ENCODE measurements around the gene CCNF. TPM values are rescaled to one million over a fixed set of nuclear protein-coding genes. Genes with fewer than 3 reads are reported as not detected.
A peak's percentile ranks its signal among the peaks of the same experiment; 100 is the strongest.

The CCNF gene
- total and polyA plus RNA-seq, 2 of the 8 experiments (the other 6 are each of a cell fraction or from before 2014, with no cell fraction given): 15.4 to 54.3 TPM

- WGBS, 2 experiments (ENCODE audit: extremely low coverage in 1 of 2, insufficient coverage in 1 of 2, insufficient read length in 1 of 2, insufficient replicate concordance in 2 of 2, low coverage in 1 of 2, low lambda C conversion rate in 2 of 2, missing lambda C conversion rate in 1 of 2): 42% methylated on average over 60 of the region's 61 CpGs; no CpG with 5 or more reads in 1 of the 2 experiments
- H2AFZ ChIP-seq (ENCODE audit: low read length): no peak overlapping the region
- peak overlapping the region; percentile 23 to 56 (median 28) for H3K4me3 ChIP-seq (ENCODE audit: extremely low read depth in 1 of 4, insufficient read depth in 2 of 4, low read depth in 3 of 4, low read length in 4 of 4)
- no peak overlapping the region for H3K56ac ChIP-seq (replicated peaks; ENCODE audit: insufficient read length, low read depth, low read length)
- H3K14ac ChIP-seq (ENCODE audit: insufficient read length): no peak overlapping the region
- H4K91ac ChIP-seq (replicated peaks; ENCODE audit: insufficient read length, low read length): peak overlapping the region; percentile 74
- TF ChIP-seq SUZ12 (IDR thresholded peaks at IDR 0.05; ENCODE audit: low read length) (peak; percentile 30), KDM4A (IDR thresholded peaks at IDR 0.05; ENCODE audit: low read depth, low read length, severe bottlenecking) (peak; percentile 51), POLR2A (IDR thresholded peaks at IDR 0.05; ENCODE audit: control extremely low read depth in 1 of 2, low read depth in 2 of 2, low read length in 2 of 2) (no peak), RNF2 (IDR thresholded peaks at IDR 0.05; ENCODE audit: borderline replicate concordance, low read depth, low read length, missing control alignments, poor library complexity, severe bottlenecking) (peak; percentile 44), E2F6 (IDR thresholded peaks at IDR 0.05) (peak; percentile 91)
- TF ChIP-seq, protein P1, sequence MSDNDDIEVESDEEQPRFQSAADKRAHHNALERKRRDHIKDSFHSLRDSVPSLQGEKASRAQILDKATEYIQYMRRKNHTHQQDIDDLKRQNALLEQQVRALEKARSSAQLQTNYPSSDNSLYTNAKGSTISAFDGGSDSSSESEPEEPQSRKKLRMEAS (IDR thresholded peaks at IDR 0.05): peak; percentile 96
- POLR2A ChIA-PET (ENCODE audit: partially characterized antibody): interaction anchor here (0.9 to 3.5 kb wide), 5 partner anchors 12 to 317 kb away, joined by 3 to 20 read pairs (median 6); partner anchors contain the start of genes AMDHD2, TEDC2 and TRAF7
- H4K20me1 ChIP-seq (replicated peaks in 1 of 2; ENCODE audit: control insufficient read depth in 1 of 2, insufficient read depth in 2 of 2, low read length in 2 of 2): peaks cover 2 to 17% of the 10 kb centered on the region in 2 experiments
- H2BK5ac ChIP-seq (ENCODE audit: low read depth, low read length): no peak overlapping the region
- H3K23ac ChIP-seq (ENCODE audit: insufficient read length): no peak overlapping the region
- H3K4ac ChIP-seq (replicated peaks; ENCODE audit: insufficient read length, low read depth, low read length): peak overlapping the region; percentile 69
- H4K5ac ChIP-seq (ENCODE audit: insufficient read length, low read depth, low read length): no peak overlapping the region
- H3K79me1 ChIP-seq (ENCODE audit: low read depth, low read length): peaks cover 5% of the 10 kb centered on the region; the same call in 1 of the 2 replicates
- H2BK15ac ChIP-seq (ENCODE audit: low read length): peak overlapping the region; percentile 48; the same call in 1 of the 2 replicates
- peaks cover 0 to 46% (median 31%) of the 10 kb centered on the region in 4 experiments; a peak in 6 of 7 replicates for H3K4me1 ChIP-seq (replicated peaks in 1 of 4; ENCODE audit: control insufficient read depth in 3 of 4, insufficient read depth in 4 of 4, low read length in 3 of 4)
- H3K23me2 ChIP-seq (ENCODE audit: low read depth, low read length): peaks cover 31% of the 10 kb centered on the region; the same call in 1 of the 2 replicates
- no peak overlapping the region for H2AK5ac ChIP-seq (ENCODE audit: low read depth, low read length)
- no peak for FAIRE-seq
- no peaks in the 10 kb centered on the region for H3K9me3 ChIP-seq (ENCODE audit: insufficient read depth in 2 of 2, low read depth in 1 of 2, low read length in 1 of 2)
- H3K4me2 ChIP-seq (ENCODE audit: insufficient read depth in 1 of 2, low read depth in 2 of 2, low read length in 2 of 2): peak overlapping the region; percentile 53 to 75
- H3K27me3 ChIP-seq (replicated peaks in 1 of 4; ENCODE audit: control insufficient read depth in 3 of 4, extremely low read depth in 1 of 4, insufficient read depth in 3 of 4, low read length in 3 of 4): peaks cover 24 to 72% (median 58%) of the 10 kb centered on the region in 4 experiments
- H3K36me3 ChIP-seq (ENCODE audit: control insufficient read depth in 2 of 4, insufficient read depth in 4 of 4, low read length in 3 of 4): no peaks in the 10 kb centered on the region
- H2BK12ac ChIP-seq (ENCODE audit: low read depth, low read length): peak overlapping the region; percentile 53; the same call in 1 of the 2 replicates
- no peak overlapping the region for H3K9ac ChIP-seq (replicated peaks in 1 of 4; ENCODE audit: extremely low read depth in 1 of 4, low read depth in 3 of 4, low read length in 3 of 4)
- peak overlapping the region; percentile 6; the same call in 1 of the 2 replicates for H3K18ac ChIP-seq (ENCODE audit: extremely low read depth, low read length)
- CTCF ChIA-PET (ENCODE audit: partially characterized antibody): interaction anchor here (0.7 to 4.0 kb wide), 4 partner anchors 11 to 35 kb away, joined by 3 to 15 read pairs (median 5); partner anchors contain the start of gene TEDC2
- DNase-seq (ENCODE audit: low read depth in 1 of 2, low spot score in 2 of 2): peak in 1 of 2 experiments; percentile 65
- H3K79me2 ChIP-seq (ENCODE audit: control insufficient read depth in 1 of 2, insufficient read depth in 2 of 2, low read length in 2 of 2): 0 out of 4 replicates have a peak, but pooled peaks cover 0 to 2% of the 10 kb centered on the region in 2 experiments
- H2BK120ac ChIP-seq (replicated peaks; ENCODE audit: low read depth, low read length): no peak overlapping the region
- H4K8ac ChIP-seq (ENCODE audit: extremely low read depth, insufficient read depth, low read length): peak overlapping the region; percentile 16; the same call in 1 of the 2 replicates
- H3K27ac ChIP-seq (ENCODE audit: low read depth, low read length): no peak overlapping the region
- H2BK20ac ChIP-seq (ENCODE audit: low read length): 0 out of 2 replicates have a peak overlapping the region, but pooled peaks have one; percentile 3
Measured at GRCh38 chr16:2471653-2472487, 42.6 kb downstream of the CCNF start.
